ENCODE measurements around the gene ZNF143.

GRCh38 chr11:9462172-9462799, 1.5 kb downstream of the ZNF143 start:
- TF ChIP-seq POLR2AphosphoS5 (IDR thresholded peaks at IDR 0.05) (no peak), POLR2A (IDR thresholded peaks at IDR 0.05) (no peak), CTCF (IDR thresholded peaks at IDR 0.05) (no peak)

Measured in sigmoid colon (tissue), 4 donors.